SK-N-SH treated with all-trans-retinoic acid at 6 μM for 48 hours (cell line): ENCODE results near the gene KRT25.

Experiments
- ATAC-seq: fragments of 200-7000 bp; cut with Tn5 transposase; 3 replicates; pipeline ENCODE4 v1.9.1; 2020; ENCODE audit warnings: mild to moderate bottlenecking, moderate library complexity
- ARNTL ChIP-seq: fragments of 450-650 bp; formaldehyde crosslinking; IDR thresholded peaks from 2 replicates; pipeline ENCODE4 v1.5.0; 2020; ENCODE audit warnings: low read depth, mild to moderate bottlenecking, moderate library complexity, borderline replicate concordance
- BACH2 ChIP-seq: fragments of 250-450 bp; sonication (Bioruptor Pico); IDR thresholded peaks from 2 replicates; pipeline ENCODE4 v1.9.0; 2021; ENCODE audit warnings: mild to moderate bottlenecking, borderline replicate concordance
- CSDC2 ChIP-seq: fragments of 250-450 bp; sonication (Bioruptor Pico); IDR thresholded peaks from 2 replicates; pipeline ENCODE4 v1.5.0; 2020; ENCODE audit warnings: mild to moderate bottlenecking, moderate library complexity
- ESRRG ChIP-seq: fragments of 250-450 bp; sonication (Bioruptor Pico); IDR thresholded peaks from 2 replicates; pipeline ENCODE4 v1.6.1; 2021; ENCODE audit warnings: mild to moderate bottlenecking
- ISL1 ChIP-seq: fragments of 250-450 bp; sonication (Bioruptor Pico); IDR thresholded peaks from 2 replicates; pipeline ENCODE4 v2.1.2; 2022; ENCODE audit warnings: mild to moderate bottlenecking, moderate library complexity
- OSR1 ChIP-seq: fragments of 250-450 bp; sonication (Bioruptor Pico); IDR thresholded peaks from 2 replicates; pipeline ENCODE4 v1.8.0; 2022; ENCODE audit warnings: moderate library complexity, mild to moderate bottlenecking, inconsistent platforms
- PPARA ChIP-seq: fragments of 250-450 bp; sonication (Bioruptor Pico); IDR thresholded peaks from 2 replicates; pipeline ENCODE4 v1.5.0; 2020; ENCODE audit warnings: mild to moderate bottlenecking, borderline replicate concordance
- RARB ChIP-seq: fragments of 250-450 bp; sonication (Bioruptor Pico); IDR thresholded peaks from 2 replicates; pipeline ENCODE4 v1.8.0; 2021; ENCODE audit warnings: mild to moderate bottlenecking, moderate library complexity
- SNAI2 ChIP-seq: fragments of 250-450 bp; sonication (Bioruptor Pico); IDR thresholded peaks from 2 replicates; pipeline ENCODE4 v1.5.0; 2020; ENCODE audit warnings: mild to moderate bottlenecking, moderate library complexity
- TCF4 ChIP-seq: fragments of 250-450 bp; sonication (Bioruptor Pico); IDR thresholded peaks from 2 replicates; pipeline ENCODE4 v1.8.0; 2021; ENCODE audit warnings: mild to moderate bottlenecking, moderate library complexity, borderline replicate concordance
- TOX ChIP-seq: fragments of 250-450 bp; sonication (Bioruptor Pico); IDR thresholded peaks from 2 replicates; pipeline ENCODE4 v1.8.0; 2021; ENCODE audit warnings: mild to moderate bottlenecking, moderate library complexity, borderline replicate concordance
- ZC3H10 ChIP-seq: fragments of 250-450 bp; sonication (Bioruptor Pico); IDR thresholded peaks from 2 replicates; pipeline ENCODE4 v1.5.1; 2021; ENCODE audit warnings: mild to moderate bottlenecking, moderate library complexity
- ZFP3 ChIP-seq: fragments of 250-450 bp; sonication (Bioruptor Pico); IDR thresholded peaks from 2 replicates; pipeline ENCODE4 v1.5.0; 2020; ENCODE audit warnings: mild to moderate bottlenecking, moderate library complexity
- ZFP30 ChIP-seq: fragments of 450-650 bp; formaldehyde crosslinking; IDR thresholded peaks from 2 replicates; pipeline ENCODE4 v1.5.0; 2022; ENCODE audit warnings: mild to moderate bottlenecking, moderate library complexity
- ZNF565 ChIP-seq: fragments of 450-650 bp; formaldehyde crosslinking; conservative IDR thresholded peaks from 2 replicates; pipeline ENCODE4 v1.5.0; 2020; ENCODE audit warnings: low read depth, mild to moderate bottlenecking, moderate library complexity
- ZNF70 ChIP-seq: fragments of 450-650 bp; formaldehyde crosslinking; IDR thresholded peaks from 2 replicates; pipeline ENCODE4 v1.5.0; 2020; ENCODE audit warnings: mild to moderate bottlenecking, moderate library complexity
- ZNF8 ChIP-seq: fragments of 450-650 bp; formaldehyde crosslinking; IDR thresholded peaks from 2 replicates; pipeline ENCODE4 v1.5.0; 2020; ENCODE audit warnings: mild to moderate bottlenecking, moderate library complexity
- TF ChIP-seq, protein P1 (sequence below): fragments of 250-450 bp; sonication (Bioruptor Pico); IDR thresholded peaks from 2 replicates; pipeline ENCODE4 v1.8.0; 2021; ENCODE audit warnings: low read depth, mild to moderate bottlenecking, moderate library complexity, borderline replicate concordance
- TF ChIP-seq, protein P2 (sequence below): fragments of 250-450 bp; sonication (Bioruptor Pico); IDR thresholded peaks from 2 replicates; pipeline ENCODE4 v1.5.0; 2020; ENCODE audit warnings: mild to moderate bottlenecking, moderate library complexity
- TF ChIP-seq, protein P3 (sequence below): fragments of 250-450 bp; sonication (Bioruptor Pico); IDR thresholded peaks from 2 replicates; pipeline ENCODE4 v1.5.1; 2020; ENCODE audit warnings: low read depth, mild to moderate bottlenecking, moderate library complexity
- TF ChIP-seq, protein P4 (sequence below): fragments of 250-450 bp; sonication (Bioruptor Pico); IDR thresholded peaks from 2 replicates; pipeline ENCODE4 v1.8.0; 2020; ENCODE audit warnings: mild to moderate bottlenecking, moderate library complexity, borderline replicate concordance
- TF ChIP-seq, protein P5 (sequence below): fragments of 250-450 bp; sonication (Bioruptor Pico); IDR thresholded peaks from 2 replicates; pipeline ENCODE4 v1.5.1; 2021; ENCODE audit warnings: mild to moderate bottlenecking, moderate library complexity

KRT25 gene

DNA sequence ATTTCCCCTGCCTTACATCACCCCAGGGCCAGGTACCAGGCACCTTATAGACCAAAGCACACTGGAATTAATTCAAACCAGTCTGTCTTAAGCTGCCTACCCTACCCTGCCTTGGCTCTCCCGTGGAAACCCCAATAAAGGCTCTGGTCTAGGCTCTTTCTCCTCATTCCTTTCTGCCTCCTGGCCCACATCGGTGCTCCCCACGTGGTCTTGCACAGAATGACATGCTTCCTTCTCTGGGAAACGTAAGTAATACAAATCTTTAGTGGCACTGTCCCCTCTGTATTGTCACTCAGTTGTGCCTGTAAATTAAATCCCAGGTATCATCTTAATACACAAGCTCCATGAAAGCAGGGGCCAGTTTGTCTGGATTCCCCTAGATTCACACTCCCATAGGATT lies 16.6 kb downstream of the KRT25 start:
- TF ChIP-seq ZNF565 (CRISPR knock-in tag), result no peak
- TF ChIP-seq PPARA (CRISPR knock-in tag), result no peak
- no peak for TF ChIP-seq ZC3H10
- no peak for TF ChIP-seq OSR1
- TF ChIP-seq, protein P1, sequence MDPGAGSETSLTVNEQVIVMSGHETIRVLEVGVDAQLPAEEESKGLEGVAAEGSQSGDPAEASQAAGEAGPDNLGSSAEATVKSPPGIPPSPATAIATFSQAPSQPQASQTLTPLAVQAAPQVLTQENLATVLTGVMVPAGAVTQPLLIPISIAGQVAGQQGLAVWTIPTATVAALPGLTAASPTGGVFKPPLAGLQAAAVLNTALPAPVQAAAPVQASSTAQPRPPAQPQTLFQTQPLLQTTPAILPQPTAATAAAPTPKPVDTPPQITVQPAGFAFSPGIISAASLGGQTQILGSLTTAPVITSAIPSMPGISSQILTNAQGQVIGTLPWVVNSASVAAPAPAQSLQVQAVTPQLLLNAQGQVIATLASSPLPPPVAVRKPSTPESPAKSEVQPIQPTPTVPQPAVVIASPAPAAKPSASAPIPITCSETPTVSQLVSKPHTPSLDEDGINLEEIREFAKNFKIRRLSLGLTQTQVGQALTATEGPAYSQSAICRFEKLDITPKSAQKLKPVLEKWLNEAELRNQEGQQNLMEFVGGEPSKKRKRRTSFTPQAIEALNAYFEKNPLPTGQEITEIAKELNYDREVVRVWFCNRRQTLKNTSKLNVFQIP (CRISPR knock-in tag), result no peak
- no peak for TF ChIP-seq ARNTL (CRISPR knock-in tag)
- TF ChIP-seq SNAI2 (CRISPR knock-in tag), result no peak
- no peak for TF ChIP-seq CSDC2
- TF ChIP-seq, all 23 proteins: peak for 0
- no peak for ATAC-seq

DNA sequence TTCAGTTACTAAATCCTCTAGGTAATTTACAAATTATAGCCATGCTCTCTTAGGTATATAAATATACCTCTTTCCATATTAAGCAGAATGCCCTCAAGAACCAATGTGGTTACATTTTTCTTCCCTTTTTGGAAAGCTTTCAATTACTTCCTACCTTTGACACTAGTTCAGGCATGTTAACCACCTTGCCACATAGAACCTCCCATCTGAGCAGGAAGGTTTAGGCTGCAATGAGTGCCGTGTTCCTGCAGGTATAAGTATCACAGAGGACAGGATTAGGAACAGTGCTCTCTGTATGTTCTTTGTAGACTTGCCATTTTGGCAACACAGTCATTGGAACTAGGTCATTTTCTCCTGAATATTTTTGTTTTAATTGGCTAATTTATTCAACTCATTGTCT lies 20.1 kb downstream of the KRT25 start:
- TF ChIP-seq, protein P2, sequence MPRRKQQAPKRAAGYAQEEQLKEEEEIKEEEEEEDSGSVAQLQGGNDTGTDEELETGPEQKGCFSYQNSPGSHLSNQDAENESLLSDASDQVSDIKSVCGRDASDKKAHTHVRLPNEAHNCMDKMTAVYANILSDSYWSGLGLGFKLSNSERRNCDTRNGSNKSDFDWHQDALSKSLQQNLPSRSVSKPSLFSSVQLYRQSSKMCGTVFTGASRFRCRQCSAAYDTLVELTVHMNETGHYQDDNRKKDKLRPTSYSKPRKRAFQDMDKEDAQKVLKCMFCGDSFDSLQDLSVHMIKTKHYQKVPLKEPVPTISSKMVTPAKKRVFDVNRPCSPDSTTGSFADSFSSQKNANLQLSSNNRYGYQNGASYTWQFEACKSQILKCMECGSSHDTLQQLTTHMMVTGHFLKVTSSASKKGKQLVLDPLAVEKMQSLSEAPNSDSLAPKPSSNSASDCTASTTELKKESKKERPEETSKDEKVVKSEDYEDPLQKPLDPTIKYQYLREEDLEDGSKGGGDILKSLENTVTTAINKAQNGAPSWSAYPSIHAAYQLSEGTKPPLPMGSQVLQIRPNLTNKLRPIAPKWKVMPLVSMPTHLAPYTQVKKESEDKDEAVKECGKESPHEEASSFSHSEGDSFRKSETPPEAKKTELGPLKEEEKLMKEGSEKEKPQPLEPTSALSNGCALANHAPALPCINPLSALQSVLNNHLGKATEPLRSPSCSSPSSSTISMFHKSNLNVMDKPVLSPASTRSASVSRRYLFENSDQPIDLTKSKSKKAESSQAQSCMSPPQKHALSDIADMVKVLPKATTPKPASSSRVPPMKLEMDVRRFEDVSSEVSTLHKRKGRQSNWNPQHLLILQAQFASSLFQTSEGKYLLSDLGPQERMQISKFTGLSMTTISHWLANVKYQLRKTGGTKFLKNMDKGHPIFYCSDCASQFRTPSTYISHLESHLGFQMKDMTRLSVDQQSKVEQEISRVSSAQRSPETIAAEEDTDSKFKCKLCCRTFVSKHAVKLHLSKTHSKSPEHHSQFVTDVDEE (CRISPR knock-in tag), result no peak
- TF ChIP-seq ARNTL (CRISPR knock-in tag) (no peak), ZNF70 (CRISPR knock-in tag) (no peak), OSR1 (no peak), ZFP3 (CRISPR knock-in tag) (no peak), ZNF8 (CRISPR knock-in tag) (no peak), TOX (CRISPR knock-in tag) (no peak), ZC3H10 (no peak), PPARA (CRISPR knock-in tag) (no peak), CSDC2 (no peak), TCF4 (no peak), ZNF565 (CRISPR knock-in tag) (no peak), RARB (CRISPR knock-in tag) (no peak), BACH2 (no peak), ISL1 (CRISPR knock-in tag) (no peak), SNAI2 (CRISPR knock-in tag) (no peak), ESRRG (CRISPR knock-in tag) (no peak), ZFP30 (CRISPR knock-in tag) (no peak)
- TF ChIP-seq, protein P3, sequence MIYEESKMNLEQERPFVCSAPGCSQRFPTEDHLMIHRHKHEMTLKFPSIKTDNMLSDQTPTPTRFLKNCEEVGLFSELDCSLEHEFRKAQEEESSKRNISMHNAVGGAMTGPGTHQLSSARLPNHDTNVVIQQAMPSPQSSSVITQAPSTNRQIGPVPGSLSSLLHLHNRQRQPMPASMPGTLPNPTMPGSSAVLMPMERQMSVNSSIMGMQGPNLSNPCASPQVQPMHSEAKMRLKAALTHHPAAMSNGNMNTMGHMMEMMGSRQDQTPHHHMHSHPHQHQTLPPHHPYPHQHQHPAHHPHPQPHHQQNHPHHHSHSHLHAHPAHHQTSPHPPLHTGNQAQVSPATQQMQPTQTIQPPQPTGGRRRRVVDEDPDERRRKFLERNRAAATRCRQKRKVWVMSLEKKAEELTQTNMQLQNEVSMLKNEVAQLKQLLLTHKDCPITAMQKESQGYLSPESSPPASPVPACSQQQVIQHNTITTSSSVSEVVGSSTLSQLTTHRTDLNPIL (CRISPR knock-in tag), result no peak

DNA sequence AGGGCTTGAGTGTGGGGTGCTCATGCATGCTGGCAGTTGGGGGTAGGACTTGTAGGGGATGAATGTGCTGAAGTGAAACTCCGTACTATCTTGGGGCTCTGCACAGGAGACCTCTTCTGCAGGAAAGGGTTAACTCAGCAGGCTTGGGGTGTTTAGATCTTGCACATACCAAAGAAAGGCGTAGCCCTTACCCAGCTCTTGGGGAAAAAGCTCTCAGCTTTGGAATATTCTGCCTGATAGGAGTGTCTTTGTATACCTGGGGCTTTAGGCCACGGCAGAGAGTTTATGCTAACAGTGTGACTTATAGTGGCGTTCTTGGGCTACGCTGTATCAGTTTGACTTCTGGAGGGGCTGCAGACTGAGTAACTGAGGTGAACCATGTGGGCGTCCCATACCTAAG lies 21.1 kb downstream of the KRT25 start:
- no peak for ATAC-seq
- TF ChIP-seq, protein P1 (CRISPR knock-in tag), result no peak
- TF ChIP-seq, protein P4, sequence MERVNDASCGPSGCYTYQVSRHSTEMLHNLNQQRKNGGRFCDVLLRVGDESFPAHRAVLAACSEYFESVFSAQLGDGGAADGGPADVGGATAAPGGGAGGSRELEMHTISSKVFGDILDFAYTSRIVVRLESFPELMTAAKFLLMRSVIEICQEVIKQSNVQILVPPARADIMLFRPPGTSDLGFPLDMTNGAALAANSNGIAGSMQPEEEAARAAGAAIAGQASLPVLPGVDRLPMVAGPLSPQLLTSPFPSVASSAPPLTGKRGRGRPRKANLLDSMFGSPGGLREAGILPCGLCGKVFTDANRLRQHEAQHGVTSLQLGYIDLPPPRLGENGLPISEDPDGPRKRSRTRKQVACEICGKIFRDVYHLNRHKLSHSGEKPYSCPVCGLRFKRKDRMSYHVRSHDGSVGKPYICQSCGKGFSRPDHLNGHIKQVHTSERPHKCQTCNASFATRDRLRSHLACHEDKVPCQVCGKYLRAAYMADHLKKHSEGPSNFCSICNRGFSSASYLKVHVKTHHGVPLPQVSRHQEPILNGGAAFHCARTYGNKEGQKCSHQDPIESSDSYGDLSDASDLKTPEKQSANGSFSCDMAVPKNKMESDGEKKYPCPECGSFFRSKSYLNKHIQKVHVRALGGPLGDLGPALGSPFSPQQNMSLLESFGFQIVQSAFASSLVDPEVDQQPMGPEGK (CRISPR knock-in tag), result no peak
- TF ChIP-seq, protein P5, sequence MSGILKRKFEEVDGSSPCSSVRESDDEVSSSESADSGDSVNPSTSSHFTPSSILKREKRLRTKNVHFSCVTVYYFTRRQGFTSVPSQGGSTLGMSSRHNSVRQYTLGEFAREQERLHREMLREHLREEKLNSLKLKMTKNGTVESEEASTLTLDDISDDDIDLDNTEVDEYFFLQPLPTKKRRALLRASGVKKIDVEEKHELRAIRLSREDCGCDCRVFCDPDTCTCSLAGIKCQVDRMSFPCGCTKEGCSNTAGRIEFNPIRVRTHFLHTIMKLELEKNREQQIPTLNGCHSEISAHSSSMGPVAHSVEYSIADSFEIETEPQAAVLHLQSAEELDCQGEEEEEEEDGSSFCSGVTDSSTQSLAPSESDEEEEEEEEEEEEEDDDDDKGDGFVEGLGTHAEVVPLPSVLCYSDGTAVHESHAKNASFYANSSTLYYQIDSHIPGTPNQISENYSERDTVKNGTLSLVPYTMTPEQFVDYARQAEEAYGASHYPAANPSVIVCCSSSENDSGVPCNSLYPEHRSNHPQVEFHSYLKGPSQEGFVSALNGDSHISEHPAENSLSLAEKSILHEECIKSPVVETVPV (CRISPR knock-in tag), result no peak
- TF ChIP-seq ZNF565 (CRISPR knock-in tag) (no peak), ZNF70 (CRISPR knock-in tag) (no peak), ZFP30 (CRISPR knock-in tag) (no peak), ZC3H10 (no peak), ZNF8 (CRISPR knock-in tag) (no peak), ZFP3 (CRISPR knock-in tag) (no peak), RARB (CRISPR knock-in tag) (no peak), ARNTL (CRISPR knock-in tag) (no peak), OSR1 (no peak), TCF4 (no peak), ISL1 (CRISPR knock-in tag) (no peak), SNAI2 (CRISPR knock-in tag) (no peak)
- TF ChIP-seq, protein P2 (CRISPR knock-in tag), result no peak

More for the DNA sequence above, 20.1 kb downstream of the KRT25 start:
- no peak for ATAC-seq
